Adrenal gland (tissue), 12 donors: ENCODE results near the gene C12orf60. TPM values are rescaled to one million over a fixed set of nuclear protein-coding genes. Genes with fewer than 3 reads are reported as not detected.

Source experiments
- DNase-seq, 7 donors: peaks; one replicate each; pipeline ENCODE4 v3.0.0-alpha.2; 2019 to 2020
- H3K27ac ChIP-seq, 5 donors: fragments of 200-600 bp; sonication (generic) in 4 of 5; 1 replicate in 3 of 5; 2 replicates in 2 of 5; pipeline versions ENCODE4 v1.5.1 to v1.8.0; 2016 to 2020; ENCODE audit warnings: mild to moderate bottlenecking in 1 of 5
- H3K27me3 ChIP-seq: fragments of 200-600 bp; 2 replicates; pipeline ENCODE4 v1.8.0; 2021
- H3K36me3 ChIP-seq, 2 donors: fragments of 200-600 bp; replicated peaks in 1 of 2; 1 replicate in 1 of 2; 2 replicates in 1 of 2; pipeline versions ENCODE4 v1.5.1 to v1.8.0; 2018 to 2022
- H3K4me1 ChIP-seq, 2 donors: fragments of 200-600 bp; replicated peaks in 1 of 2; 1 replicate in 1 of 2; 2 replicates in 1 of 2; pipeline versions ENCODE4 v1.5.1 to v1.8.0; 2018 to 2021
- H3K4me3 ChIP-seq, 4 donors: fragments of 200-600 bp; sonication (generic) in 3 of 4; one replicate each; pipeline ENCODE4 v1.5.1; 2016 to 2018
- H3K9me3 ChIP-seq, 3 donors: fragments of 200-600 bp; sonication (generic) in 1 of 3; replicated peaks in 1 of 3; 1 replicate in 2 of 3; 2 replicates in 1 of 3; pipeline versions ENCODE4 v1.5.1 to v1.8.0; 2016 to 2021
- POLR2A ChIP-seq, 2 donors: fragments of 450-650 bp; IDR thresholded peaks; one replicate each; pipeline ENCODE4 v1.6.1; 2017; ENCODE audit warnings: antibody characterized with exemption in 2 of 2, mild to moderate bottlenecking in 2 of 2, moderate library complexity in 1 of 2
- WGBS, 4 donors: extraction: QIAGEN DNeasy Blood & Tissue Kit in 2 of 4; methylation state at CpG; one replicate each; pipeline versions ENCODE4 v1.1.5 to v1.1.7; 2013 to 2017; 5-methylcytosine and 5-hydroxymethylcytosine counted together
- intact Hi-C, 2 donors: fragments of 100-400 bp; cut with DNase I; formaldehyde crosslinking; loops; one replicate each; pipeline versions ENCODE4 v1.14.1 to v1.15.0; 2022 to 2023
- polyA plus RNA-seq, 3 donors: library from polyadenylated mRNA; stranded (reverse); fragments of 200-250 nt in 2 of 3; fragments of 350-450 nt in 1 of 3; fragmentation: Illumina TruSeq in 1 of 3; extraction: RNeasy Lipid Tissue Mini Kit (QIAGEN cat#74804) in 1 of 3; gene quantifications; one replicate each; pipeline ENCODE4 v1.2.3, GENCODE V29; 2013 to 2014
- total RNA-seq, 9 donors: library from RNA; depleted of rRNA in 4 of 9; stranded (reverse); fragments of >200 nt in 4 of 9; fragments of 120-200 nt in 1 of 9; fragmentation: NEBNext Ultra II Directional in 1 of 9; extraction: Animal tissue kit (Norgen Biotek cat#: 25700) in 1 of 9; gene quantifications; one replicate each; pipeline versions ENCODE4 v1.1.0 to v1.2.4, GENCODE V29; 2013 to 2023
- TF ChIP-seq, protein P1 (sequence below), 6 experiments: fragments of 450-650 bp in 4 of 6; fragments of 200-600 bp in 2 of 6; sonication (generic) in 1 of 6; IDR thresholded peaks; 1 replicate in 5 of 6; 2 replicates in 1 of 6; pipeline versions ENCODE4 v1.5.1 to v1.8.0; 2016 to 2021; ENCODE audit warnings: antibody characterized with exemption in 6 of 6, mild to moderate bottlenecking in 2 of 6, moderate library complexity in 1 of 6
- donor health status: healthy with polysubstance abuse.
- donor health status: Bipolar disorder and iron deficiency.
- donor health status: DM: yes; HTN: yes; CAD: no.
- donor health status: DM: no; HTN: no; CAD: no.
- donor health status: DM: no; HTN: no; CAD: no.
- donor health status: DM: yes; HTN: yes; CAD: no.

The C12orf60 gene
- total and polyA plus RNA-seq, 12 donors: 2.6 to 12.5 (median 4.6) TPM

DNA sequence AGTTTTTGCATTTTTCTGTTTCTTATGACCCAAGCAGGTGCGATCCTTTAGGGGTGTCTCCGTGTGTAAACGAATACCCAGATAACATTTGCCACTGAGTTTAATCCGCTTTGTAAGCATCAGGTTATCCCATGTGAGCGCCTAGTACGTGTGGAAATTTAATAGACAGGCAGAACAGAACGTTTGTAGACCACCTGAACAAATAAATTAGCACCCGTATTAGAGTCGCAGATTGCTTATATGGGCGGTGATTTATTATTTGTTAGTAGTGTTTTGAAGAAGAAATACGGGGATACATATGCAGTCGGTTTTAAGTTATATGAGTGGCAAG lies 325 bp downstream of the C12orf60 start:
- H3K4me1 ChIP-seq: peaks cover 22 to 33% of the 10 kb centered on the region in 2 donors
- intact Hi-C loops: no loop called here
- H3K27ac ChIP-seq: peak overlapping the region; percentile 72 to 99 (median 98)
- no peaks in the 10 kb centered on the region for H3K9me3 ChIP-seq
- no peak for DNase-seq
- H3K36me3 ChIP-seq: peaks cover 0 to 7% of the 10 kb centered on the region in 2 donors
- TF ChIP-seq, protein P1, sequence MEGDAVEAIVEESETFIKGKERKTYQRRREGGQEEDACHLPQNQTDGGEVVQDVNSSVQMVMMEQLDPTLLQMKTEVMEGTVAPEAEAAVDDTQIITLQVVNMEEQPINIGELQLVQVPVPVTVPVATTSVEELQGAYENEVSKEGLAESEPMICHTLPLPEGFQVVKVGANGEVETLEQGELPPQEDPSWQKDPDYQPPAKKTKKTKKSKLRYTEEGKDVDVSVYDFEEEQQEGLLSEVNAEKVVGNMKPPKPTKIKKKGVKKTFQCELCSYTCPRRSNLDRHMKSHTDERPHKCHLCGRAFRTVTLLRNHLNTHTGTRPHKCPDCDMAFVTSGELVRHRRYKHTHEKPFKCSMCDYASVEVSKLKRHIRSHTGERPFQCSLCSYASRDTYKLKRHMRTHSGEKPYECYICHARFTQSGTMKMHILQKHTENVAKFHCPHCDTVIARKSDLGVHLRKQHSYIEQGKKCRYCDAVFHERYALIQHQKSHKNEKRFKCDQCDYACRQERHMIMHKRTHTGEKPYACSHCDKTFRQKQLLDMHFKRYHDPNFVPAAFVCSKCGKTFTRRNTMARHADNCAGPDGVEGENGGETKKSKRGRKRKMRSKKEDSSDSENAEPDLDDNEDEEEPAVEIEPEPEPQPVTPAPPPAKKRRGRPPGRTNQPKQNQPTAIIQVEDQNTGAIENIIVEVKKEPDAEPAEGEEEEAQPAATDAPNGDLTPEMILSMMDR (IDR thresholded peaks at IDR 0.05): no peak
- TF ChIP-seq POLR2A (IDR thresholded peaks at IDR 0.05): no peak
- 0 to 1% (median 0%) methylated on average over 12 of the region's 12 CpGs for WGBS, 4 donors
- H3K4me3 ChIP-seq: peak overlapping the region; percentile 53 to 97 (median 70)
- no peaks in the 10 kb centered on the region for H3K27me3 ChIP-seq

DNA sequence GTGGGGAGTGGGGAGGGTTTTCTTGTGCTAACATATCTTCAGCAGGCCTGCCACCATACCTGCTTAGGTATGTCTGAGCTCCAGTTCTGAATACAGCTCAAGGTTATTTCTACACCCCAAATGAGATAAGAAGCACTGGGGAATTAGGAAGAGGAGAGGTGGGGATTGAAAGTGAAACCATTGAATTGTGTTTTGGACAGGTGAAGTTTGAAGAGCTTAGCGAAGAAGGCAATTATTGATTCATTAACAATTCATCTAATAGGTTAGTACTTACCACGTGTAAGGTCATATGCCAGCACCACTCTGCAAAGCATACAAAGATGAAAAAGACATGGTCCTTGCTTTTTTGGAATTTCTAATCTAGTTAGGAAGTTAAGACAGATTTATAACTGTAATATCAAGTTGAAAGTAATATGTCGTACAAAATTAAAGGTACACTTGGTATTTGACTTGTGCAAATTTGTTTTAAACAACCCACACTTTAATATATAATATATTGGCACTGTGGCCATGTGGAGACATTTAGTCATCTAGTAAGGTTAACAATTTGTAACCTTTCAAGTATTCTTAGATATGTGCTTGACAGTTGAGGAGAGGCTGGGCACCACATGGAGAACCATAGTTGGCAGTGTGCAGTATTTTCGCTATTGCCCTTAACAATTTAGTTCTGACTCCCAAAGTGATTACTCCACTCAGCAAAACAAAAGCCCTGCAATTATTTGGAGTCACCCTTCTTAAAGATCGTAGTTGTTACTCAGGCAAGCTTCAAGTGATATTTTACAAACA lies 6.9 kb downstream of the C12orf60 start:
- Histone ChIP-seq H3K9me3 (no peaks in the 10 kb centered on the region), H3K27me3 (no peaks in the 10 kb centered on the region), H3K36me3 (no peaks in the 10 kb centered on the region), H3K4me3 (no peak overlapping the region), H3K27ac (no peak overlapping the region), H3K4me1 (peaks cover 0 to 5% of the 10 kb centered on the region in 2 donors)
- TF ChIP-seq POLR2A (IDR thresholded peaks at IDR 0.05): no peak
- TF ChIP-seq, protein P1 (IDR thresholded peaks at IDR 0.05): no peak
- intact Hi-C loops: no loop called here
- DNase-seq: no peak
- WGBS, 4 donors: 84 to 90% (median 88%) methylated on average over 5 of the region's 5 CpGs

DNA sequence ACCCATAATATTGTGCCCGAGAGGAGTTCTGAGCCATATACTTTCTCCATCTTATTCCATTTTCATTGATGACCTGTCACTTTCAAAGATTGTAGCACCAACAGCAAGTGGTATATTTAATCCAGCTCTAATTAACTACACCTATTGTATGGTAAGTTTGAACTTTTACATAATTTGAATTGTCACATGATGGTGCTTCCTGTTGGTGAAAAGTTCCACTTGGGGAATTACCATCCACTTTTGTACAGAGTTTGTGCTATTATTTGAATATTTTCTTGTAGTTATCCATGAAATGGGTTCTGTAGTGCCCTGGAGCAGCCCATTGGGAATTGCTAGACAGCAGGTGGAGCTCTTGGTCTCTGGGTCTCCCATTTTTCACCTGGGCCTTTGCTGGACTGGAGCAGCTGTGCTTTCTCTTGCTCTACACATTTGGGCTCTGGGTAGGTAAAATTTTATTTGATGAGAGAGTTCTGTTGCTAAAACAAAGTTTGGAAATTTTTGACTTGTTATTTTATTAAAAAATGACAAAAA lies 7.5 kb downstream of the C12orf60 start:
- Histone ChIP-seq H3K36me3 (no peaks in the 10 kb centered on the region), H3K4me1 (no peaks in the 10 kb centered on the region), H3K4me3 (no peak overlapping the region), H3K27me3 (no peaks in the 10 kb centered on the region), H3K27ac (no peak overlapping the region), H3K9me3 (no peaks in the 10 kb centered on the region)
- no peak for TF ChIP-seq POLR2A (IDR thresholded peaks at IDR 0.05)
- TF ChIP-seq, protein P1 (IDR thresholded peaks at IDR 0.05): peak; percentile 17 to 48 (median 42)
- 95 to 97% (median 96%) methylated on average over 1 of the region's 1 CpG for WGBS, 4 donors
- intact Hi-C loops: no loop called here
- DNase-seq: peak; percentile 26 to 60 (median 46)

DNA sequence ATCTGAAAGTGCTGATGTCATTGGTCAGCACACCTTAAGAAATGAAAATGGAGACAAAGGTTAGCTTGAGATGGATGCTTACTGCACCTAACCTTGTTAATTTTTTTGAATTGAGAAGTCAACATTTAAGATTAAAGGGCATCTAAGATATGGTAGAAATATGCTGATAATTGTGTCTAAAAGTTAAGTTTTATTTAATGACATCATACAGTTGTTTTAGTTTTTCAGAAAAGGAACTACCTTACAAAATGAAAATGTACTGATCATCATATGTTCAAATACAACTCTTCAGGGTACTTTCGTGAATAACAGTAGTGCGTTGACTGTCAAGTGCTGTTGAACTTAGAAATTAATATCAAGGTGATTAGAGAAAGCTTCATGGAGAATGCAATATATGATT lies 8.0 kb downstream of the C12orf60 start:
- no peaks in the 10 kb centered on the region for H3K27me3 ChIP-seq
- H3K36me3 ChIP-seq: no peaks in the 10 kb centered on the region
- TF ChIP-seq, protein P1 (IDR thresholded peaks at IDR 0.05): peak in 1 of 6 experiments; percentile 1
- TF ChIP-seq POLR2A (IDR thresholded peaks at IDR 0.05): no peak
- no peaks in the 10 kb centered on the region for H3K4me1 ChIP-seq
- WGBS, 4 donors: 89 to 94% (median 92%) methylated on average over 2 of the region's 2 CpGs
- H3K4me3 ChIP-seq: no peak overlapping the region
- intact Hi-C loops: no loop called here
- DNase-seq: no peak
- H3K27ac ChIP-seq: no peak overlapping the region
- H3K9me3 ChIP-seq: no peaks in the 10 kb centered on the region
